Peyer's patch (tissue), 4 donors: ENCODE results near the gene MSANTD7.

ENCODE experiments used
- POLR2A ChIP-seq, 2 donors: fragments of 450-650 bp; IDR thresholded peaks; one replicate each; pipeline ENCODE4 v1.5.1; 2017; ENCODE audit warnings: antibody characterized with exemption in 2 of 2, mild to moderate bottlenecking in 2 of 2, moderate library complexity in 2 of 2
- TF ChIP-seq, protein P1 (sequence below), 6 experiments: fragments of 450-650 bp in 4 of 6; fragments of 200-600 bp in 2 of 6; sonication (generic) in 1 of 6; IDR thresholded peaks; one replicate each; pipeline ENCODE4 v1.5.1; 2017 to 2019; ENCODE audit warnings: antibody characterized with exemption in 6 of 6, mild to moderate bottlenecking in 3 of 6, moderate library complexity in 1 of 6

DNA sequence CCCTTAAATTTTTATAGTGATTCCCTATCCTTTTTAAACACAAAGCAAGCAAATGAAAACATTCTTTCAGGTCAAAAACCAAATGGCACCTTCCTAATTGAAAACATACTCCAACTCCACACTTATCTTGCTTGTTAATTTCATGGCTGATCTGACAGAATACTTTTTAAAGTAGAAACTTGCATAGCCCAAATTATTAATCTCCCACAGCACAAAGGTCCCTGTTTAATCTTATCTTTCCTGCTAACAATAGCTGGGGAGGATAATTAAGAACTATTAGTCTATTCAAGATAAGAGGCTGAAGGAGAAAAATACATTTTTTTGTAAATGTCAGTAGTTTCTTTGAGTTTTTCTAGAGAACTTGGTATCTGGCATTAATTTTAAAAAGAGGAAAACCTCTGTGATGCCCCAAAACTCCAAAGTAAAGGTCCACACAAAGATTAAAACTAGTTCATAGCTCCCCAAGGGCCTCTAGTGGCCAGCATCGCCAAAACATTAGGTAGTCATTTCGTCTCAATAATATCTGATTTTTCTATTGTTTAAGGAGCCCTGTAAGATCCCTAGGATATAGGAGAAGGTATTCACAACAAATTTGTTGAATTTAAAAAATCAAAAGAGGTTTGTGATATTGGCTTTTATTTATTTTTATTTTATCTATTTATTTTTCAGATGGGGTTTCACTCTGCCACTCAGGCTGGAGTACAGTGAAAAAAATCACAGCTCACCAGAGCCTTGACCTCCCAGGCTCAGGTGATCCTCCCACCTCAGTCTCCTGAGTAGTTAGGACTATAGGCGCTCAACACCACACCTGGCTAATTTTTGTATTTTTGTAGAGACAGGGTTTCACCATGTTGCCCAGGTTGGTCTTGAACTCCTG, 15.0 kb upstream of the MSANTD7 start:
- TF ChIP-seq, protein P1, sequence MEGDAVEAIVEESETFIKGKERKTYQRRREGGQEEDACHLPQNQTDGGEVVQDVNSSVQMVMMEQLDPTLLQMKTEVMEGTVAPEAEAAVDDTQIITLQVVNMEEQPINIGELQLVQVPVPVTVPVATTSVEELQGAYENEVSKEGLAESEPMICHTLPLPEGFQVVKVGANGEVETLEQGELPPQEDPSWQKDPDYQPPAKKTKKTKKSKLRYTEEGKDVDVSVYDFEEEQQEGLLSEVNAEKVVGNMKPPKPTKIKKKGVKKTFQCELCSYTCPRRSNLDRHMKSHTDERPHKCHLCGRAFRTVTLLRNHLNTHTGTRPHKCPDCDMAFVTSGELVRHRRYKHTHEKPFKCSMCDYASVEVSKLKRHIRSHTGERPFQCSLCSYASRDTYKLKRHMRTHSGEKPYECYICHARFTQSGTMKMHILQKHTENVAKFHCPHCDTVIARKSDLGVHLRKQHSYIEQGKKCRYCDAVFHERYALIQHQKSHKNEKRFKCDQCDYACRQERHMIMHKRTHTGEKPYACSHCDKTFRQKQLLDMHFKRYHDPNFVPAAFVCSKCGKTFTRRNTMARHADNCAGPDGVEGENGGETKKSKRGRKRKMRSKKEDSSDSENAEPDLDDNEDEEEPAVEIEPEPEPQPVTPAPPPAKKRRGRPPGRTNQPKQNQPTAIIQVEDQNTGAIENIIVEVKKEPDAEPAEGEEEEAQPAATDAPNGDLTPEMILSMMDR (IDR thresholded peaks at IDR 0.05) = peak; percentile 25 to 69 (median 62)
- TF ChIP-seq POLR2A (IDR thresholded peaks at IDR 0.05) = no peak
